Right lobe of liver (tissue), 6 donors: ENCODE measurements around the gene PRB3. TPM values are rescaled to one million over a fixed set of nuclear protein-coding genes. Genes with fewer than 3 reads are reported as not detected.

Source experiments
- ATAC-seq, 4 donors: fragments of 200-7000 bp; cut with Tn5 transposase; one replicate each; pipeline ENCODE4 v1.9.1; 2020; ENCODE audit warnings: mild to moderate bottlenecking in 4 of 4, moderate library complexity in 4 of 4
- DNase-seq, 3 donors: peaks; one replicate each; pipeline ENCODE4 v3.0.0-alpha.2; 2020
- H3K27ac ChIP-seq, 3 donors: fragments of 200-600 bp; one replicate each; pipeline ENCODE4 v1.8.0; 2022
- H3K27me3 ChIP-seq, 2 donors: fragments of 200-600 bp; one replicate each; pipeline ENCODE4 v1.8.0; 2022
- H3K36me3 ChIP-seq, 4 donors: fragments of 200-600 bp; sonication (generic) in 1 of 4; one replicate each; pipeline versions ENCODE4 v1.5.1 to v1.8.0; 2017 to 2022; ENCODE audit warnings: control low read depth in 1 of 4
- H3K4me1 ChIP-seq, 4 donors: fragments of 200-600 bp; sonication (generic) in 1 of 4; one replicate each; pipeline versions ENCODE4 v1.5.1 to v1.8.0; 2017 to 2022; ENCODE audit warnings: control low read depth in 1 of 4
- H3K4me3 ChIP-seq, 3 donors: fragments of 200-600 bp; one replicate each; pipeline ENCODE4 v1.8.0; 2022
- H3K9me3 ChIP-seq, 4 donors: fragments of 200-600 bp; sonication (generic) in 1 of 4; one replicate each; pipeline versions ENCODE4 v1.5.1 to v1.8.0; 2017 to 2022; ENCODE audit warnings: control low read depth in 1 of 4
- CTCF ChIP-seq, 4 donors: fragments of 200-600 bp in 3 of 4; fragments of 450-650 bp in 1 of 4; IDR thresholded peaks; one replicate each; pipeline versions ENCODE4 v1.5.1 to v1.8.0; 2016 to 2022; ENCODE audit warnings: antibody characterized with exemption in 4 of 4, mild to moderate bottlenecking in 2 of 4
- POLR2A ChIP-seq: fragments of 450-650 bp; IDR thresholded peaks from one replicate; pipeline ENCODE4 v1.6.1; 2017; ENCODE audit warnings: antibody characterized with exemption, mild to moderate bottlenecking
- WGBS: methylation state at CpG from one replicate; pipeline ENCODE4 v1.1.6; 2018; ENCODE audit warnings: low coverage, low lambda C conversion rate; ENCODE audit not compliant: insufficient coverage; ENCODE audit errors: missing lambda C conversion rate; 5-methylcytosine and 5-hydroxymethylcytosine counted together
- intact Hi-C, 2 donors: fragments of 100-400 bp; cut with DNase I; formaldehyde crosslinking; loops; one replicate each; pipeline versions ENCODE4 v1.11.2 to v1.14.1; 2022
- total RNA-seq, 6 experiments: library from RNA; depleted of rRNA in 2 of 6; stranded (reverse); fragments of >200 nt in 2 of 6; fragmentation: NEBNext Ultra II Directional in 3 of 6; extraction: Animal tissue kit (Norgen Biotek cat#: 25700) in 3 of 6; gene quantifications; one replicate each; pipeline versions ENCODE4 v1.1.0 to v1.2.4, GENCODE V29; 2016 to 2023
- donor health status: DM: no; HTN: yes; CAD: no.
- donor health status: DM: no; HTN: no; CAD: no.
- donor health status: DM: no; HTN: no; CAD: no.
- donor health status: DM: no; HTN: yes; CAD: no.
- donor health status: DM: no; HTN: yes; CAD: no.

Gene PRB3
- total RNA-seq, 6 experiments from 2014 or later, result not detected

GRCh38 chr12:11228296-11228879, 41.1 kb downstream of the PRB3 start:
- TF ChIP-seq CTCF (IDR thresholded peaks at IDR 0.05) (peak in 3 of 4 donors; percentile 33 to 45 (median 38)), POLR2A (no peak)
- ATAC-seq (peak; percentile 61 to 73 (median 68)), DNase-seq (no peak)
- Histone ChIP-seq H3K36me3 (no peaks in the 10 kb centered on the region), H3K27me3 (no peaks in the 10 kb centered on the region), H3K4me3 (no peak overlapping the region), H3K9me3 (no peaks in the 10 kb centered on the region), H3K4me1 (no peaks in the 10 kb centered on the region), H3K27ac (no peak overlapping the region)
- intact Hi-C loops, result no loop called here
- 34% methylated on average over 4 of the region's 5 CpGs for WGBS

- Histone ChIP-seq H3K9me3 (no peaks in the 10 kb centered on the region), H3K4me1 (no peaks in the 10 kb centered on the region), H3K4me3 (no peak overlapping the region), H3K27ac (no peak overlapping the region), H3K36me3 (no peaks in the 10 kb centered on the region), H3K27me3 (no peaks in the 10 kb centered on the region)
- 92% methylated on average over 4 of the region's 4 CpGs for WGBS
- no peak for TF ChIP-seq POLR2A
- no peak for TF ChIP-seq CTCF (IDR thresholded peaks at IDR 0.05)
- no peak for ATAC-seq
- DNase-seq, result no peak
- intact Hi-C loops, result no loop called here
These were observed 42.1 kb downstream of the PRB3 start for GRCh38 chr12:11227373-11227772.

Other genes starting within 250 kb of the PRB3 start
- gene TAS2R19, start 247.1 kb downstream of the PRB3 start, total RNA-seq, result 1 to 10 TPM; 1.1 to 3.8 (median 1.8) TPM
- gene TAS2R31, start 238.3 kb downstream of the PRB3 start, total RNA-seq, result 1 to 10 TPM in 5 of 6 experiments, under 1 TPM in 1; 0.95 to 4.9 (median 2.3) TPM
- 1 to 10 TPM in 3 of 6 experiments, under 1 TPM in 3; 0.51 to 2.6 (median 0.88) TPM for gene TAS2R46, start 207.4 kb downstream of the PRB3 start, total RNA-seq
- gene TAS2R43, start 177.4 kb downstream of the PRB3 start, total RNA-seq, result 1 to 10 TPM in 2 of 6 experiments, under 1 TPM in 3, not detected in 1; 0.37 to 2.8 (median 0.49) TPM
- gene TAS2R30, start 135.1 kb downstream of the PRB3 start, total RNA-seq, result 1 to 10 TPM; 1.2 to 5.1 (median 2.0) TPM
- gene SMIM10L1, start 98.5 kb downstream of the PRB3 start, total RNA-seq, result 1 to 10 TPM; 5.4 to 9.4 (median 6.3) TPM
- gene TAS2R42, start 82.8 kb downstream of the PRB3 start, total RNA-seq, result not detected
- not detected for gene PRB4, start 40.7 kb upstream of the PRB3 start, total RNA-seq
- not detected for gene PRB2, start 125.9 kb upstream of the PRB3 start, total RNA-seq